ENCODE results near the gene TSPAN4. TPM values are rescaled to one million over a fixed set of nuclear protein-coding genes. Genes with fewer than 3 reads are reported as not detected.
A peak's percentile ranks its signal among the peaks of the same experiment; 100 is the strongest.

TSPAN4 gene
- total and polyA plus RNA-seq, 2 of the 13 experiments (the other 11 are each of a cell fraction or from before 2014, with no cell fraction given): 31.7 to 68.3 TPM

- TF ChIP-seq AGO2 (optimal IDR thresholded peaks at IDR 0.05; ENCODE audit: low read depth, low read length): peak; percentile 75
- peak; percentile 41; the same call in 1 of the 2 replicates for TF ChIP-seq UBTF (CRISPR knock-in tag; IDR thresholded peaks at IDR 0.05)
- peak; percentile 77; the same call in 1 of the 2 replicates for TF ChIP-seq ZNF263 (CRISPR knock-in tag; IDR thresholded peaks at IDR 0.05)
- peak; percentile 94 for TF ChIP-seq CEBPB (IDR thresholded peaks at IDR 0.05; ENCODE audit: borderline replicate concordance, low read depth, low read length)
- no peak for TF ChIP-seq SNAPC5 (CRISPR knock-in tag; IDR thresholded peaks at IDR 0.05; ENCODE audit: borderline replicate concordance)
- TF ChIP-seq MXI1 (IDR thresholded peaks at IDR 0.05; ENCODE audit: borderline replicate concordance, low read depth, low read length): peak; percentile 72; the same call in 1 of the 3 replicates
- TF ChIP-seq SAP130 (CRISPR knock-in tag; IDR thresholded peaks at IDR 0.05; ENCODE audit: low read depth): peak; percentile 84
- 0 out of 2 replicates have a peak, but pooled peaks have one; percentile 28 for TF ChIP-seq GABPB1 (CRISPR knock-in tag; IDR thresholded peaks at IDR 0.05)
- 0 out of 2 replicates have a peak, but pooled peaks have one; percentile 2 for TF ChIP-seq NR0B2 (CRISPR knock-in tag; IDR thresholded peaks at IDR 0.05)
- 0 out of 2 replicates have a peak, but pooled peaks have one; percentile 38 for TF ChIP-seq JUND (CRISPR knock-in tag; IDR thresholded peaks at IDR 0.05)
- peak; percentile 13; the same call in 1 of the 2 replicates for TF ChIP-seq RBFOX2 (IDR thresholded peaks at IDR 0.05; ENCODE audit: low read depth, low read length)
- no peak for TF ChIP-seq ZNF362 (CRISPR knock-in tag; IDR thresholded peaks at IDR 0.05; ENCODE audit: borderline replicate concordance)
- TF ChIP-seq XRCC5 (optimal IDR thresholded peaks at IDR 0.05; ENCODE audit: low read length): peak; percentile 32
- TF ChIP-seq FOSL2 (CRISPR knock-in tag; IDR thresholded peaks at IDR 0.05): peak; percentile 98
- no peak for TF ChIP-seq ZNF850 (CRISPR knock-in tag; conservative IDR thresholded peaks at IDR 0.05)
- peak; percentile 98 for TF ChIP-seq HIC2 (CRISPR knock-in tag; IDR thresholded peaks at IDR 0.05; ENCODE audit: low read depth)
- 0 out of 2 replicates have a peak, but pooled peaks have one; percentile 12 for TF ChIP-seq NCOA2 (CRISPR knock-in tag; IDR thresholded peaks at IDR 0.05)
- no peak for TF ChIP-seq ZNF7 (CRISPR knock-in tag; IDR thresholded peaks at IDR 0.05)
- 0 out of 2 replicates have a peak, but pooled peaks have one; percentile 1 for TF ChIP-seq ZBTB7A (CRISPR knock-in tag; IDR thresholded peaks at IDR 0.05)
- no peak for TF ChIP-seq CENPT (CRISPR knock-in tag; IDR thresholded peaks at IDR 0.05; ENCODE audit: low read depth)
These were observed 21.8 kb upstream of the TSPAN4 start (continued) for GRCh38 chr11:820655-821511.
